ENCODE results near the gene NPR1.
"Not testable (repeated sequence)": the region's sequence is repeated elsewhere in the genome, so short reads cannot be mapped to it uniquely, and the experiment has no call there.

The NPR1 gene

GRCh38 chr1:153684892-153685291 is 6.4 kb downstream of the NPR1 start:
- DNase-seq = no peak

- no peak for DNase-seq
These were observed 7.3 kb downstream of the NPR1 start for GRCh38 chr1:153685544-153686340.

DNA sequence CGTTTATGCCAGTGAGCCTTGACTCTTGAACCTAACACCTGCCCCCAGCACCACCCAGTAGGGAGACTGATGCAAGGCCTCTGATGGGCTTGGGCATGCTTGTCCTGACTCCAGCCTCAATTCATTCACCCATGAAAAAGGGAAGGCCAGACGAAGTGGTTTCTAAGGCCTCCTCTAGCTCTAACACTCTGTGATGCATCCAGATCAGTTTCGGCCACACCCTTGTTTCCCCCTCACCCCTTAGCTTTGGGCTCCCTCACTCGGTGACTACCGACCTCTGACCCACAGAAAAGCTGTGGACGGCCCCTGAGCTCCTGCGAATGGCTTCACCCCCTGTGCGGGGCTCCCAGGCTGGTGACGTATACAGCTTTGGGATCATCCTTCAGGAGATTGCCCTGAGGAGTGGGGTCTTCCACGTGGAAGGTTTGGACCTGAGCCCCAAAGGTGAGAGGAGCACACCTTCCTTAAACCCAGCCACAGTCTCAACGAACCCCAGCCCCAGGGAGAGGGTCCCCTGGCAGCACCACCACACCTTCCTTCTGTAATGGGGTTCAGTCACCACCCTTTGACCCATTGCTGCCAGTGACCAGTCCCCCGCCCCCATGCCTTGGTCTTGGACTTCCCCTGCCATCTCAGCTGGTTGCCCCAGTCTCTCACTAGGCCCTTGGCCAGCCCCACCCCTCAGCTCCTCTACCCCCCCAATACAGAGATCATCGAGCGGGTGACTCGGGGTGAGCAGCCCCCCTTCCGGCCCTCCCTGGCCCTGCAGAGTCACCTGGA is 9.0 kb downstream of the NPR1 start:
- DNase-seq = no peak

DNA sequence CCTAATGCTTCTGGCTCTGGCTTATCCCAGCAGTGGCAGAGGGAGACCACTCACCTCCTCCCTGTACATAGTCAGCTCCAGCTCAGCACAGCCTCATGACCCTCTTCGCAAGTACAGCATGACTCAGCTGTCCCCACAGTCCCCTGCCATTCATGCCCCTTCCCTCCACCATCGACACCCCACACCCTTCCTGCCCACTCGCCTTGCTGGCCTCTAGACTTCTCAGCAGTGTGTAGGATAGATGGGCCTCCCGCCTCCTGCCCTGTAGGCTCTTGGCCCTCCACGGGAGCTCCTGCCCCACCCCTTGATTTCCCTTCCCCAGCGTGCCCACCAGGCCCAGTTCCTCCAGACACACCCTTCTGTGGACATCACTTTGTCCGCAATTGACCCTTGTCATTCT is 9.8 kb downstream of the NPR1 start:
- no peak for DNase-seq

DNA sequence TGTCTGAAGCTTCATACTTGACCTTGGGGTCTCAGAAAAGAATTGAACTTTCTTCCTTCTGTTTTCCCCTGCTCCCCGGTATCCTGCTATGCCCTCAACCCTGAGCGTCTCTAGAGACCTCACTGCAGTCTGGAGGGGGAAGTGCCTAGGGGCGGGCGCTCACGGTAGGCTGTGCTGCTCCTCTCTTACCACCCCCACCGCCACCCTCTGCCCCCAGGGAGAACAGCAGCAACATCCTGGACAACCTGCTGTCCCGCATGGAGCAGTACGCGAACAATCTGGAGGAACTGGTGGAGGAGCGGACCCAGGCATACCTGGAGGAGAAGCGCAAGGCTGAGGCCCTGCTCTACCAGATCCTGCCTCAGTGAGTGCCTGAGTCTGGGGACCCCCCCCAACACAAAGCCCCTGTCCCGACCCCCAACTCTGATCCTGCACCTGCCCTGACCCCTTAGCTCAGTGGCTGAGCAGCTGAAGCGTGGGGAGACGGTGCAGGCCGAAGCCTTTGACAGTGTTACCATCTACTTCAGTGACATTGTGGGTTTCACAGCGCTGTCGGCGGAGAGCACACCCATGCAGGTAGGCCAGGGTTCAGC is 10.3 kb downstream of the NPR1 start:
- DNase-seq = no peak

- no peak for DNase-seq
These were observed 15.0 kb downstream of the NPR1 start for GRCh38 chr1:153693466-153693865.

- DNase-seq = no peak
These were observed 18.3 kb downstream of the NPR1 start for GRCh38 chr1:153696741-153697140.

- no peak for DNase-seq
These were observed 18.9 kb downstream of the NPR1 start for GRCh38 chr1:153697191-153698019.

DNA sequence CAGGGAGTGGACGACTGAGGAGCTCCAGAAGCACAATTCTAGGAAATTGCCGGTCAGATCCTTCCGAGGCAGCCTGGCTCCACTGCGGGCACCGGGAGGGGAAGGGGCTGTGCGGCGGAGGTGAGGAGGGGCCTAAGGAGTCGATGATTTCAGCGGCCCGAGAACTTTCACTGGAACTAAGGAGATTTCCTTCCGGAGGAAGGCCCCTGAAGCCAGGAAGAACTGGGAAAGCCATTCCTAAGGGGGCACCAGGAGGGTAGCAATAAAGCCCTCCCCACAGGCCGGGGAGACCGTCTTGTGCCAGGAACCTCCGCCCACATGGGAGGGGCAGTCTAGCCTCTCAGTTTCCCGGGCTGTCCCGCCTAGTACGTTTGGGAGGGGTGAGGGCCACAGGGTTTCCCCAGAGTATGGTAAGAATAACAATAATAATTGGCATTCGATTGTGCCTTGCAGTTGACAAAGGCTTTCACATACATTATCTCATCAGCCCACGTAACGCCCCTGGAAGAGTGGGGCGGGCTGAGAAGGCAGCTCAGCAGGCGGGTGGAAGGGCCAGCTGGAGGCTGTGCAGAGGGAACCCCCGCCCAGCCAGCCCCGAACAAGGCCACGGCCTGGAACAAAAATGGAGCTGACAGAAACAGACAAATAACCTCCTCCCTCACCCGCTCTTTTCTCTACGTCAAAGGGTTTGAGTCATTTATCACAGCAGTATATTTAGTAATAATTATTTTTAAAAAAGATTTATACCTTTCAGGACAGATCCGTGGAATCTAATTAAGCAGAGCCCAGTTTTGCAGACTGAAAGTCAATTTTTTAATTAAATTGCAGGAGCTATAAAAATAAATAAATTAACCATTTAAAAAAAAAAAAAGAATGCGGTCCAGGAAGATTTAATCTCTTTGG is 19.8 kb downstream of the NPR1 start:
- DNase-seq = no peak

GRCh38 chr1:153698923-153699714 is 20.6 kb downstream of the NPR1 start:
- DNase-seq = no peak

GRCh38 chr1:153699768-153700167 is 21.3 kb downstream of the NPR1 start:
- no peak for DNase-seq

GRCh38 chr1:153705484-153705883 is 27.0 kb downstream of the NPR1 start:
- no peak for DNase-seq

DNA sequence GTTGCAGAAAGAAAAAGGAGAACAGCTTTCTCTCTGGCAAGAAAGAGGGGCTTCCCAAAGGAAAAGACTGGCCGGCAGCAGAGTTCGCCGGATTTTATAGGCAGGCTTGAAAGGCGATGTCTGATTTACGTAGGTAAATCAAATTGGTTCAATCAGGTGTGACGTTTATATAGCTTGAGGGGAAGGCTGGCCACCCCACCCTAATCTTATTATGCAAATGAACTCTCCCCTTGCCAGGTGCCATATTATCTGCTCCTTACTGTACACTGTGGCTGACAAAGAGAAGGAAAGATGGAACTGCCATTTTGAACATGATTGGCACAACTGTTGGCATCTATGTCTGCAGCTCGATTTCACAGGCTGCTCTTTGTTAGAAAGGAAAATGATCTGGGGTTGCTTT is 32.5 kb downstream of the NPR1 start:
- no peak for DNase-seq

- DNase-seq = not testable (repeated sequence)
These were observed 37.7 kb downstream of the NPR1 start for GRCh38 chr1:153716211-153716610.

DNA sequence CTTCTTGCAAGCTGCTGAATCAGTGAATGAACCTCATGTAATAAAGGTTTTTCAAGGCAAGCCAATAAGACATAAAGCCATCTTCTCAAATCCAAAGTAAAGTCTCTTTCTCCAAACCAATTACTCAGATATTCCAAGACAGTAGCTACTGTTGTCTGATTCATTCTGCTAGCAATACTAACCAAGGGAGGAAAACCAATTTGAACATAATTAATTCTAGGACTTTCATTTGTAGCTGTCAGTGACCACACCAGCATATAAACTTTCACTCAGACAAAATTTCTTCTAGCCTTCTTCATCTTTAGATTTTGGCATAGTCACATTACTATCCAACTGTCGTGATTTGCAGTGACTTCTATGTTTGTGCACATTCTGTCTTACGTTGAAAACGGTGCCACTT is 38.8 kb downstream of the NPR1 start:
- no peak for DNase-seq

DNA sequence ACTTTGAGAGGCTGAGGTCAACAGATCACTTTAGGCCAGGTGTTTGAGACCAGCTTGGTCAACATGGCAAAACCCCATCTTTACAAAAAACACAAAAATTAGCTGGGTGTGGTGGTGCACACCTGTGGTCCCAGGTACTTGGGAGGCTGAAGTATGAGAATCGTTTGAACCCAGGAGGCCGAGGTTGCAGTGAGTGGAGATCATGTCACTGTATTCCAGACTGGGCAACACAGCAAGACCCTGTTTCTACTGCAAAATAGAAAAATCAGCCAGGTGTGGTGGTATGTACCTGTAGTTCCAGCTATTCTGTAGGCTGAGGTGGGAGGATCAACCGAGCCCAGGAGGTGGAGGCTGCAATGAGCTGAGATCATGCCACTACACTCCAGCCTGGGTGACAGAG is 45.2 kb downstream of the NPR1 start:
- no peak for DNase-seq

DNA sequence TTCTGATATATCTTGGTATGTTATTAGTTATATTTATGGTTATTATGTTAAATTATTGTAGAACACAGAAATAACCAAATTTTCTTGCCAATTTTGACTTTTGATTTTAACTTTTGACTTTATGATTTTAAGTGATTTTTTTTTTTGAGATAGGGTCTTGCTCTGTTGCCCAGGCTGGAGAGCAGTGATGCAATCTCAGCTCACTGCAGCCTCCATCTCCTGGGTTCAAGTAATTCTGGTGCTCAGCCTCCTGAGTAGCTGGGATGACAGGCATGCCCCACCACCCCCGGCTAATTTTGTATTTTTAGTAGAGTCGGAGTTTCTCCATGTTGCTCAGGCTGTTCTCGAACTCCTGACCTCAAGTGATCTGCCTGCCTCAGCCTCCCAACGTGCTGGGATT is 46.1 kb downstream of the NPR1 start:
- not testable (repeated sequence) for DNase-seq

DNA sequence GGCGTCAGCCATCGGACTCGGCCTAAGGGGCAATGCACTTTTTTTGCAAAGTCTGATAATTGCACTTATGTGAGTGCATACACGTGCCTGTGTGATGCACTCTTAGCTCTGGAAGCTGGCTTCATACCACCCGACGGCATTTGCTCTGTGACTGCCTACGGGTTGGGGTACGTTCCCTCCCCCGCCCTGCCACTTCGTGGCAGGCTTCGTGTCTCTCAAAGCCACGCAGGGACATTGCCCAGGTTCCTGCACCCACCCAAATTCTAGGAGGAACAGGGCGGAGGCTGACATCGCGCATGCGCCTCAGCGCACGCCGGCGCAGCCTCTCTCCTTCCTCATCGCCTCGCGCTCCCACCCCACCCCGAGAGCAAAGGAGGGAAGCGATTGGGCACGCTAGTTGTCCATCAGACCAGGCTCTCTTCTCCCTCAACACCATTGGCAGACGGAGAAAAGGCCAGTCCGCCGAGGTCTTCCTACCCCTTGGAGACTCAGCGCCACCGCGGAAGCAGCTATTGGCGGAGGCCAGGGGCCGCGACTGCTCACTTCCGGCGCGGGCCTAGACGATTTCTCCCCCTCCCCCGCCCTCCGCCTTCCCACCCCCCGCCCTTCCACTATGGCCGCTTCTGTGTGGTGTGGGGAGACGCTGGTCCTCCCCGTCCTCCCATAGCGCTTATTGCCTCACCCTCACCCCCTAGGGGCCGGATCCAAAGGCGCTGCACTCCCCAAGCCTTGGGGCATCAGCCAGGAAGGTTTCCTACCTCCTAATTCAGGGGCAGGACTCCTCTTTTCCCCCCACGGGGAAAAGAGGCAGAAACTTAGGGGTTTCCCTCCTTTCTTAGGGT is 49.2 kb downstream of the NPR1 start, which contains the start of gene INTS3:
Gene INTS3 (plus strand): TSS at position 588 of the 842 bp plus-strand sequence. CDS start 585 bp downstream, outside the sequence.
- DNase-seq = peak; percentile 100

GRCh38 chr1:153728305-153729066 is 50.0 kb downstream of the NPR1 start:
- peak; percentile 5 for DNase-seq

Data from stimulated activated CD4-positive, alpha-beta T cell treated with anti-CD3 and anti-CD28 coated beads, Interleukin-1b, Interleukin-23, amount 100 ng/mL, for 48 hours (primary cell).